Adrenal gland (tissue), 19 donors: ENCODE results near the gene OR7D4. TPM values are rescaled to one million over a fixed set of nuclear protein-coding genes. Genes with fewer than 3 reads are reported as not detected.
"Not testable (repeated sequence)": the region's sequence is repeated elsewhere in the genome, so short reads cannot be mapped to it uniquely, and the experiment has no call there.

Source experiments
- DNase-seq, 7 donors: peaks; one replicate each; pipeline ENCODE4 v3.0.0-alpha.2; 2019 to 2020
- H3K27ac ChIP-seq, 5 donors: fragments of 200-600 bp; sonication (generic) in 4 of 5; 1 replicate in 3 of 5; 2 replicates in 2 of 5; pipeline versions ENCODE4 v1.5.1 to v1.8.0; 2016 to 2020; ENCODE audit warnings: mild to moderate bottlenecking in 1 of 5
- H3K27me3 ChIP-seq: fragments of 200-600 bp; 2 replicates; pipeline ENCODE4 v1.8.0; 2021
- H3K36me3 ChIP-seq, 2 donors: fragments of 200-600 bp; replicated peaks in 1 of 2; 1 replicate in 1 of 2; 2 replicates in 1 of 2; pipeline versions ENCODE4 v1.5.1 to v1.8.0; 2018 to 2022
- H3K4me1 ChIP-seq, 2 donors: fragments of 200-600 bp; replicated peaks in 1 of 2; 1 replicate in 1 of 2; 2 replicates in 1 of 2; pipeline versions ENCODE4 v1.5.1 to v1.8.0; 2018 to 2021
- H3K4me3 ChIP-seq, 4 donors: fragments of 200-600 bp; sonication (generic) in 3 of 4; one replicate each; pipeline ENCODE4 v1.5.1; 2016 to 2018
- H3K9me3 ChIP-seq, 3 donors: fragments of 200-600 bp; sonication (generic) in 1 of 3; replicated peaks in 1 of 3; 1 replicate in 2 of 3; 2 replicates in 1 of 3; pipeline versions ENCODE4 v1.5.1 to v1.8.0; 2016 to 2021
- CTCF ChIP-seq, 6 experiments: fragments of 450-650 bp in 4 of 6; fragments of 200-600 bp in 2 of 6; sonication (generic) in 1 of 6; IDR thresholded peaks; 1 replicate in 5 of 6; 2 replicates in 1 of 6; pipeline versions ENCODE4 v1.5.1 to v1.8.0; 2016 to 2021; ENCODE audit warnings: antibody characterized with exemption in 6 of 6, mild to moderate bottlenecking in 2 of 6, moderate library complexity in 1 of 6
- POLR2A ChIP-seq, 2 donors: fragments of 450-650 bp; IDR thresholded peaks; one replicate each; pipeline ENCODE4 v1.6.1; 2017; ENCODE audit warnings: antibody characterized with exemption in 2 of 2, mild to moderate bottlenecking in 2 of 2, moderate library complexity in 1 of 2
- WGBS, 4 donors: extraction: QIAGEN DNeasy Blood & Tissue Kit in 2 of 4; methylation state at CpG; one replicate each; pipeline versions ENCODE4 v1.1.5 to v1.1.7; 2013 to 2017; 5-methylcytosine and 5-hydroxymethylcytosine counted together
- intact Hi-C, 2 donors: fragments of 100-400 bp; cut with DNase I; formaldehyde crosslinking; loops; one replicate each; pipeline versions ENCODE4 v1.14.1 to v1.15.0; 2022 to 2023
- long read RNA-seq, 10 donors: library from polyadenylated mRNA in 3 of 10; unstranded in 2 of 10; stranded (forward) in 1 of 10; transcript quantifications; one replicate each; pipeline ENCODE4 v2.0.0 and lab custom pipeline, GENCODE V29; 2021 to 2026
- polyA plus RNA-seq, 3 donors: library from polyadenylated mRNA; stranded (reverse); fragments of 200-250 nt in 2 of 3; fragments of 350-450 nt in 1 of 3; fragmentation: Illumina TruSeq in 1 of 3; extraction: RNeasy Lipid Tissue Mini Kit (QIAGEN cat#74804) in 1 of 3; gene quantifications; one replicate each; pipeline ENCODE4 v1.2.3, GENCODE V29; 2013 to 2014
- total RNA-seq, 9 donors: library from RNA; depleted of rRNA in 4 of 9; stranded (reverse); fragments of >200 nt in 4 of 9; fragments of 120-200 nt in 1 of 9; fragmentation: NEBNext Ultra II Directional in 1 of 9; extraction: Animal tissue kit (Norgen Biotek cat#: 25700) in 1 of 9; gene quantifications; one replicate each; pipeline versions ENCODE4 v1.1.0 to v1.2.4, GENCODE V29; 2013 to 2023
- donor health status: healthy with polysubstance abuse.
- donor health status: Bipolar disorder and iron deficiency.
- donor health status: DM: yes; HTN: yes; CAD: no.
- donor health status: DM: no; HTN: no; CAD: no.
- donor health status: DM: no; HTN: no; CAD: no.
- donor health status: DM: yes; HTN: yes; CAD: no.

OR7D4 gene
- not detected for total RNA-seq
- not detected for polyA plus RNA-seq
- long read RNA-seq, donor 1: 0 reads
- long read RNA-seq, donor 2: 0 reads
- long read RNA-seq, donor 3: 0 reads
- long read RNA-seq, donor 4: 0 reads
- long read RNA-seq, donor 5: 0 reads
- long read RNA-seq, donor 6: 0 reads
- long read RNA-seq, donor 7: 0 reads
- long read RNA-seq, donor 8: 0 reads
- long read RNA-seq, donor 9: 0 reads
- long read RNA-seq, donor 10: 0 reads

GRCh38 chr19:9219489-9219888 lies at the start of gene OR7D4:
OR7D4 (minus strand) TSS chr19:9219589; CDS start chr19:9214837, 4,752 bp downstream.
- H3K36me3 ChIP-seq: no peaks in the 10 kb centered on the region
- H3K27ac ChIP-seq: no peak within 1 kb of the TSS
- H3K4me1 ChIP-seq: no peaks in the 10 kb centered on the region
- 66 to 73% (median 71%) methylated on average over 3 of the region's 3 CpGs for WGBS, 4 donors
- DNase-seq: no peak
- intact Hi-C loops: no loop called here
- no peak within 1 kb of the TSS for H3K4me3 ChIP-seq
- H3K27me3 ChIP-seq: no peaks in the 10 kb centered on the region
- no peaks in the 10 kb centered on the region for H3K9me3 ChIP-seq
- TF ChIP-seq CTCF (IDR thresholded peaks at IDR 0.05): no peak
- TF ChIP-seq POLR2A (IDR thresholded peaks at IDR 0.05): no peak

GRCh38 chr19:9251236-9251635 lies 31.8 kb upstream of the OR7D4 start:
- no peaks in the 10 kb centered on the region for H3K36me3 ChIP-seq
- H3K27me3 ChIP-seq: no peaks in the 10 kb centered on the region
- no peak for DNase-seq
- TF ChIP-seq POLR2A (IDR thresholded peaks at IDR 0.05): no peak
- H3K4me1 ChIP-seq: no peaks in the 10 kb centered on the region
- no peak overlapping the region for H3K4me3 ChIP-seq
- no peaks in the 10 kb centered on the region for H3K9me3 ChIP-seq
- H3K27ac ChIP-seq: no peak overlapping the region
- intact Hi-C loops: no loop called here
- 69 to 77% (median 72%) methylated on average over 5 of the region's 5 CpGs for WGBS, 4 donors

GRCh38 chr19:9250630-9251029 lies 31.2 kb upstream of the OR7D4 start, which contains the start of gene OR7E24:
OR7E24 (plus strand) TSS chr19:9250930; CDS start chr19:9251044, 114 bp downstream.
- no peaks in the 10 kb centered on the region for H3K4me1 ChIP-seq
- no peak within 1 kb of the TSS for H3K4me3 ChIP-seq
- DNase-seq: no peak
- TF ChIP-seq POLR2A (IDR thresholded peaks at IDR 0.05) (no peak), CTCF (IDR thresholded peaks at IDR 0.05) (no peak)
- no peaks in the 10 kb centered on the region for H3K27me3 ChIP-seq
- intact Hi-C loops: no loop called here
- 67 to 93% (median 71%) methylated on average over 1 of the region's 1 CpG for WGBS, 4 donors
- no peak within 1 kb of the TSS for H3K27ac ChIP-seq
- no peaks in the 10 kb centered on the region for H3K36me3 ChIP-seq
- H3K9me3 ChIP-seq: no peaks in the 10 kb centered on the region

GRCh38 chr19:9205501-9206113 lies 13.8 kb downstream of the OR7D4 start:
- H3K4me1 ChIP-seq: no peaks in the 10 kb centered on the region
- no peaks in the 10 kb centered on the region for H3K27me3 ChIP-seq
- H3K27ac ChIP-seq: no peak overlapping the region
- H3K4me3 ChIP-seq: peak overlapping the region in 2 of 4 donors; percentile 19 to 53
- 27 to 45% (median 32%) methylated on average over 9 to 13 of the region's 13 CpGs for WGBS, 4 donors
- peak; percentile 71 to 87 (median 82) for TF ChIP-seq CTCF (IDR thresholded peaks at IDR 0.05)
- no peak for TF ChIP-seq POLR2A (IDR thresholded peaks at IDR 0.05)
- peak; percentile 59 to 86 (median 75) for DNase-seq
- intact Hi-C loops: loop anchor here in 1 of 2 donors (5.0 to 10.0 kb wide), 2 partner anchors 419 to 592 kb away; partner anchors contain the start of gene ZNF561
- H3K9me3 ChIP-seq: no peaks in the 10 kb centered on the region
- H3K36me3 ChIP-seq: no peaks in the 10 kb centered on the region

- H3K27ac ChIP-seq, H3K4me1 ChIP-seq, H3K4me3 ChIP-seq, intact Hi-C loops, H3K36me3 ChIP-seq, H3K27me3 ChIP-seq, DNase-seq, H3K9me3 ChIP-seq: not testable (repeated sequence)
- 56 to 66% (median 57%) methylated on average over 1 to 2 of the region's 2 CpGs for WGBS, 4 donors
Observed at GRCh38 chr19:9198044-9198443, 21.3 kb downstream of the OR7D4 start.
